HEK293T (cell line): ENCODE data around the gene TGFBR2.

Experiments used
- BHLHE40 ChIP-seq: fragments of 450-650 bp; IDR thresholded peaks from 2 replicates; pipeline ENCODE4 v1.6.1; 2016; ENCODE audit warnings: mild to moderate bottlenecking, moderate library complexity, borderline replicate concordance
- ELF4 ChIP-seq: fragments of 450-650 bp; IDR thresholded peaks from 2 replicates; pipeline ENCODE4 v1.6.1; 2017; ENCODE audit warnings: antibody characterized with exemption
- FOXA1 ChIP-seq: fragments of 450-650 bp; IDR thresholded peaks from 2 replicates; pipeline ENCODE4 v1.6.1; 2016; ENCODE audit warnings: mild to moderate bottlenecking
- SP1 ChIP-seq: fragments of 450-650 bp; IDR thresholded peaks from 2 replicates; pipeline ENCODE4 v1.6.1; 2017

GRCh38 chr3:30738605-30739004 lies 132.2 kb downstream of the TGFBR2 start:
- TF ChIP-seq BHLHE40, result no peak
- TF ChIP-seq SP1, result no peak
- TF ChIP-seq ELF4, result no peak
- TF ChIP-seq FOXA1, result no peak
